NK-92 treated with Interleukin-12 subunit alpha and Interleukin-12 subunit beta, amount 100 ng/mL, for 24 hours (cell line): ENCODE results near the gene TTC7B.

ENCODE experiments used
- DNase-seq: peaks from one replicate; lab custom pipeline; 2025; lab: John Stamatoyannopoulos, UW

Gene TTC7B

DNA sequence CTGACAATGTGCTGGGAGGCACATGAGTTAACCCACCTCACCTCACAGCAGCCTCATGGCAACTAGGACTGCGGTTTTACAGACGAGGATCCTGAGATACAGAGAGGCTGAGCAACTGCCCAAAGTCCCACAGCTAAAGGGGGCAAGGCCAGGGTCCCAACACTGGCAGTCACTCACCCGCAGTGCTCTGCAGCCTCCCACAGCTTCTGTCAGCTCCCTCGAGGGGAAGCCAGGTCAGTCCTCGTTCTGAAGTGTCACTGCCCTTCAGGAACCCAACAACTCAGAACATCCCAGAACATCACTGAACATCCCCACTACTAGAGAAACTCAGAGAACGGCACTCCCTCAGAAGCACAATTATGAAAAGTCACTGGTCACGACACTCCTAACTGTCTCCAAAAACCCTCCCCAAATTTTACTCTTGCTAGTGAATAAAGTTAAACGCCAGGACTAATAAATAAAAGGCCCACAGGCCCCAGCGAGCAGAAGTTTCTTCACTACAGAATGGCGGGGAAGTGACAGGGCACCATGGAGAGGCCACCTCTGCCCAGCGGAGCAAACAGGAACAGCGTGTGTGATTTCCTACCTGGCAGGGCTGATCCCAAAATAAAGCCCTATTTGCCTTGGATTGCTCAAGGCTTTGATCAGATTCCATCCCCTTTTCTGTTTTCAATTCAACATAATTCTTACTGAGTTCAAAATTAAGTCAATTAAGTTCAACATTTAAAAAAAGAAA, 75.1 kb downstream of the TTC7B start:
- no peak for DNase-seq

DNA sequence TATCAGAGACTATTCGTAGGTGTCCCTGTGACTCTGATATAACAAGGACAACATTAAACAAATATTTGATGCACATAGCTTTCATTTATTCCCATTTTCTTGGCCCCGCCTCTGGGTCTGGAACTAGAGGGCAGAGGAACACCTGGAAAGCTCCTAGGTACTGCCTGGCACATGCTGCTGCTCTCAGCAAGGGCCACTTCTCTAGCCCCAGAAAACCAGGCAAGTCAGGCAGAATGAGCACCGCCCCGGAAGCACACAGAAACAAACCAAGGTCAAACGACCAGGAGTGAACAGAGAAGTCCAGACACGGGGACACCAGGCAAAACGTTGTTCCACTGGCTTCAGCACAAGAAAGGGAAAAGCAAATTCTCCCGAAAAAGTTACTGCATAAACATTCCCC, 76.1 kb downstream of the TTC7B start:
- DNase-seq: no peak

- DNase-seq: no peak
Observed at GRCh38 chr14:90739318-90740068, 76.7 kb downstream of the TTC7B start.

- DNase-seq: no peak
Observed at GRCh38 chr14:90733139-90733808, 83.0 kb downstream of the TTC7B start.

DNA sequence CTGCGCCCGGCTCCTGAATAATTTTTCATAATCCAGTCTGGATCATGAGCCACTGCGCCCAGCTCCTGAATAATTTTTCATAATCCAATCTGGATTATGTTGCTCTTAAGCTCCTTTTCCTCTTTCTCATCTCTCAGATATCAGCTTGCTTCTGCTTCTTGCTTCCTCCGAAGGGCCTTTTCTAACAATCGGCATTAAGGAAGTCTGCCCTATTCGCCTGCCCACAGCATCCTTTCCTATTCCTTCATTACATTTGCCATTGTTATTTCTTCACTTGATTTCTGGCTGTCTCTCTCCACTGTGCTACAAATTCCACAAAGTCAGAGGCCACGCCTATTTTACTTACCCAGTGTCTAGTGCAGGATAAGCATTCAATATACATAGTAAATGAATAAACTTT, 83.5 kb downstream of the TTC7B start:
- DNase-seq: no peak

DNA sequence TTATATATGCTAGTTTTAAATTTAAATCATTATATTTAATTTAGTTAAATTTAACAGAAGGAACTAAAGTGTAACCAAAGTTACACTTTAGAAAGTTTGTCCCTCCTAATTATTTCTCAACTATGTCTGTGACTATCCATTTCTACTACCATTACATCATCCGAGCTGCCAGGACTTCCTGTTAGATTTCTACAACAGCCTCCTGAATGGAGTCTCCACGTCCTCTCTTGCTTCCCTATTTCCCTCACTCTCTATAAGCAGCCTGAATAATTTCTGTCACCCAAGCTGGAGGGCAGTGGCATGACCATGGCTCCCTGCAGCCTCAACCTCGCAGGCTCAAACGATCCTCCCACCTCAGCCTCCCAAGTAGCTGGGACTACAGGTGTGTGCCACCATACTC, 84.1 kb downstream of the TTC7B start:
- DNase-seq: no peak

DNA sequence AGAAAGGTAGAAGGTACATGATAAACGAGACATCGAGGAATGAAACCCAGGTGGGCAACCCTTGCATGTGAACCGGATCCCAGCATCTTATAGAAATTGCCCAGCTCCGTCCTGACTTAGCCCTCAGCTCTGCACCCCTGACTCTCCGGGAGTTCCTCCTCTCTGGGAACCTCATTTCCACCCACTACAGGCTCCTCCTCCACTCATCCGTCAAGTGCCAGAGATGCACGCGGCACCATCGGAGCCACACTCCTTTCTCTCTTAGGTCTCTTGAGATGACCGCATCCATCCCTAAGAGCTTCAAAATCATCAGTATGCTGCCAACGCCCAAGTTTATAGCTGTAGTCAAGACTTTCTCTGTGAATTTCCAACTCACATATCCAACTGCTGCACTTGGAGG, 84.7 kb downstream of the TTC7B start:
- no peak for DNase-seq

DNA sequence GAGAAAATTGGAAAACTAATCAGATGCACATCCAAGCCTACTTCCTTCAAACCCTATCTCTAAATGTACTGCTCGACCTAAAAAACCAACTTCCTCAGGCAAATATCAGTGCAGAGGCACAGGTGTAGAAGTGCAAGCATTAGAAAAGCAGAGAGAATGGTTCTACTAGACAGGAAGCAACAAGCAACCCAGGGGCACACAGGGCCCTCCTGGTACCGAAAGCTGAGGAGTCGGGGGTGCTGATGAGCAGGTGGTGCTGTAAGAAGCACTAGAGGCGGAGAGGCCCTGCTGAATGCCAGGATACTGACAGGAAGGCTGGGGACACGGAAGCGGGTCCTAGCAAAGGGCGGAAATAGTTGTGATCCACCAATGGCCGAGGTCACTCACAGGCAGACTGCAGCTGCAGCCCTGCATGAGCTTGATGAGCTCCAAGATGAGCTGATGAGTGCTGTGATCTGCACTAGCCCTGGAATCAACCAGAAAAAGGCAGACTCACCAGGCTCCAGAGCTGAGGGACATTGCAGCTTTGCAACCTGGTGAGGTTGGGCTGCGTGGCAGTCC, 85.9 kb downstream of the TTC7B start:
- no peak for DNase-seq

GRCh38 chr14:90728951-90729350, 87.3 kb downstream of the TTC7B start:
- no peak for DNase-seq

DNA sequence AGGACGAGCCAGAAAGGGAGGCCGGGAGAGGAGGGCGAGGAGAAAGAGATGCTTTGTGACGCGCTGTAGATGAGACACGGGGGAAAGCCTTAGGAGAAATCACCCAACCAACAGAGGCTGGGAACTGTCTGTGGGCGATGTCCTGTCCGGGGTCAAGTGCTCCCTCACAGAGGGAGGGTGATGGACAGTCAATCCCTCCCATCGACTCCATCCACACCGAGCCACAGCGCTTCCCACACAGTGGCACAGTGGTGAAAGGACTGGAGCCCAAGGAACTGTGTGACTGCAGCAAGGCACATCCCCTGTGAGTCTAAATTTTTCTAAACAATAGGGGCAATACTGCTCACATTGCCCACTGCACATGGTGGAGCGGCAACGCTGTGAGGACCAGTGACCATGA, 89.1 kb downstream of the TTC7B start:
- no peak for DNase-seq

DNA sequence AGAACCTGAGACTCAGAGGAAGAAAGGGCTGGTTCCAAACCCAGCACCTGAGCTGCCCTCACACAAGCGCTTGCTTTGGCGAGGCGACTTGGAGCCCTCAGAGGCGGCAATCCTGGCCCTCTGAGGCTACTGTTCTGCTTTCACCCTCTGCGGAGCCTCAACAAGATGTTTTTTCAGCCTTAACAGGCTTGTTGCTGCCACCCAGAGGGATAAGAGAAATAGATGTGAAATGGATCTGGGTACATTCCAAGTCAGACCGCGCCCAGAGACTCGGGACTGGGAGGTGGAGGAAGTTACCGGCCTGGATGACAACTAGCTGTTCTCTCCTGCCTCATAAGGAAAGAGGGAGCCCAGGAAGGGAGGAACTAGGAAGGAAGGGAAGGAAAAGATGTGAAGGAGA, 89.6 kb downstream of the TTC7B start:
- DNase-seq: no peak

DNA sequence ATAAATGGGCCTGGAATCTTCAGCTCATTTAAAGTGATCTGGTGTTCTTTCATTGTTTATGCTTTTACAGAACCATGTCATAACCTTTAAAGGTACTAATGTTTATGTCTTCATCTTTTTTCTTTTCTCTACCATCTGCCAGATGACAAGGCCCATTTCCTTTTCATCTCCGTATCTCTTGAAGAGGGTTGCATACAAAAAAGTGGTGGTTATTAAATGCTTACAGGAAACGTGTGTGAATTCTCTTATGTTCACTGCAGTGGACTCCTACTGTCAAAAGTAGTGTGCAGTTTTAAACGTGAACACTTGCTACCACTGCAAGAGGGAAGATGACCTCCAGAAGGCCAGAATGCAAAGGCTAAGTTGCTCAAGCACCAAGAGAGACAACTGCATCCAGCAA, 91.4 kb downstream of the TTC7B start:
- no peak for DNase-seq

GRCh38 chr14:90722590-90722989, 93.6 kb downstream of the TTC7B start:
- no peak for DNase-seq

DNA sequence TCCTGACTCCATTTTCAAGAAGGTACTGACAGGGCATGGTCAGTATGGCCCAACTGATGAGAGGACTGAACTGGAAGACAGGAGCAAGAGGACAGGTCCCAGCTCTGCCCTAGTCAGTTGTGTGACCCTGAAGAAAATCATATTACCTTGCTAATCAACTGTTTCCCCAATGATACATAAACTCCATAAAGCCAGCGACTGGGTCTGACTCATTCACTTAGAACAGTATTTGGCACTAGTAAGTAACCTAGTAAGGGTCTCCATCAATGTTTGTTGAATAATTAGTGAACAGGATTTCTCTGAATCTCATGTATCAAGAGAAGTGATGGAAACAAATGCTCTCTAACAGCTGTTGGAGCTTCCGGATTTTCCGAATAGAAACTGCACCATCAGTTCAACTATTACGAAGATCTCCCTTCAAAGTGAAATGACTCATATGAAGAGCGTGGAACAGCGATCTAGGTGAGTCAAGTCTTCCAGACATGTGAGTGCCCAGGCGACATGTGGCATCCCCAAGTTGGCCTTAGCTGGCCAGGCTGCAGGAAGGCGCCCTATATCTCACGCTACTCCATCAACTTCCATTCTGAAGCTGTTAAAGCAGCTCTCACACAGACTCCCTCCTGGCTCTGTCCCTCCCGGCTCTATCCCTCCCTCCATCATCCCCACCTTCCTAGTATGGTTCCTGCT, 94.5 kb downstream of the TTC7B start:
- DNase-seq: no peak

GRCh38 chr14:90720832-90721231, 95.4 kb downstream of the TTC7B start:
- no peak for DNase-seq

DNA sequence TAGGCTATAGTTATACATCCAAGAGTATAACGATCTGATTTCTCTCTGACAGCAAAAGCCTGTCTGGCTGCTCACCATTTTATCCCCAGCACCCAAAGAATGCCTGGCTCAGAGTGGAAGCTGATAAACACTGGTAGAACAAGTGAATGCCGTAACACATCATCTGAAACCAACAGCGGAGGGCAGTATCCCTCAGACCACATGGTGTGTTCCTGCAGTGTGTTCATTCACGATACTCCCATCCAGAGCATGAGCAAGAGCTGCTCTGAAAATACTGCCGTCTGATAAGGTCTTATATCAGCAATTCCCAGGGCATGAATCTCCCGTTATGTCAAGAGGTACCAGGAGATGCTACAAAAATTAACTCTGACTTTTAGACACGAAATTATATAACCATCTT, 95.9 kb downstream of the TTC7B start:
- no peak for DNase-seq

DNA sequence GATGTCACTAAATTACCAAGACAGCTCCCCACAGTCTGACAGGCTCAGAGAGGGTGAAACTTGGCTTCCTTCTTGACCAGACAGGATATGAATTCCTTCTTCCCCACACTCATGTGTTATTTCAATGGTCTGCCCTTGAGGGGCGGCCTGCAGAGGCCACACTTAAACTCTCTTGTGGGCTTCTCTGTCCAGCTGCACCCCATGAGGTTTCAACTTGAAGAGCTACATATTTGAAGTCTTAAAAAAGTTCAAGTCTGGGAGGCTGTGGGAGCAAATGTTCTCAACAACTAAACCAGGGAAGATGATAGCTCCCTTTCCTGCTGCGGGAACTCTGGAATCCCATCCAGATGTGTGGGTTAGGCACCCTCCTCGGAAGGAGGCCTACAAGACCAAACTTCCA, 98.3 kb downstream of the TTC7B start:
- DNase-seq: no peak

GRCh38 chr14:90715993-90716392, 100.2 kb downstream of the TTC7B start:
- DNase-seq: no peak

GRCh38 chr14:90715495-90715894, 100.7 kb downstream of the TTC7B start:
- DNase-seq: no peak

- DNase-seq: no peak
Observed at GRCh38 chr14:90714811-90715210, 101.4 kb downstream of the TTC7B start.

DNA sequence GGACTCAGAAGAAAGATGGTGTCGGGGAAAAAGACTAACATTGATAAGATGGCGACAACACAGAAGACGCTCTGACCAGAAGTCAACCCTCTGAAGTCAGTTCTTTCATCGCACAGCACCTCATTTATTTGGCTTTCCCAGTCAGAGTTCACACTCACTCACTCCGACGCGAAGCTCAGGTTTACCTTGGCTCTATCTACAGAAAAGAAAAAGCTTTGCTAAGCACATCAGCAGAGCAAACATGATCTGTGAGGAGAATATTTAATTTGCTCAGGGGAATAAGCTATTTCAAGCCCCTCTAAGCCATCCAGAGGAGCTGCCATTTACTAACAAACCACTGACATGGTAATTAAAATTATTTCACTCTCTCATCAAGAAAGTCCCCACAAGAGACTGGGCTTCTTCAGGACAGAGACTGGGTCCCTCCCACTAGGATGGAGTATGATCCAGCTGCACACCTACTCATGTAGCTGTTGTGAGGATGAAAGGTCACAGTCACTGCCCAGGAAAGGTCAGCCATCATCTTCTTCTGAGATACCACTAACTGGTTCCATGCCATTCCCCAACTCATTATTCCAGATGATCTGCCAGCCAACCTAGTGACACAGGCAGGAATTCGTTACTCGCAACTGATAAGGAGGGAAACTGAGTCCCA, 111.4 kb downstream of the TTC7B start:
- no peak for DNase-seq
